ENCODE data around the gene ACO1.
A peak's percentile ranks its signal among the peaks of the same experiment; 100 is the strongest.

The ACO1 gene

DNA sequence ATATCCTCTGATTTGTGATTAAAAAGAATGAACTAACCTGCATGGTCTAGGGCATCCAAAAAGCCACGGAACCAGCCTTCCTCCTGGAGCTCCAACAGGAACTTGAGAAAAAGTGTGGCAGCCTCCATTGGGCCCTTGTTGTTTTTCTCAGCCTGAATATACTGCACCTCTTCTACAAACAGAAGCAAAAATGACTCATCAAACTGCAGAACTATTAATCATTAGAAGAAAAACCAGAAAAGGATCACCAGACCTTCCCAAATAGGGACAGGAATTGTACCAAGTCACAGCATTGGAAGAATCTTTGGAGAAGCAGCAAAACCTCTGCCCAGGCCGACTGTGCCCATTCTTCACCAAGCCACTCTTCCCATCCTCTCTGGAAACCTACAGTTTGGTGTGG, 116.3 kb downstream of the ACO1 start:
- no peak overlapping the region for H3K4me3 ChIP-seq (ENCODE audit: low read depth, low read length)
- TF ChIP-seq, protein P1, sequence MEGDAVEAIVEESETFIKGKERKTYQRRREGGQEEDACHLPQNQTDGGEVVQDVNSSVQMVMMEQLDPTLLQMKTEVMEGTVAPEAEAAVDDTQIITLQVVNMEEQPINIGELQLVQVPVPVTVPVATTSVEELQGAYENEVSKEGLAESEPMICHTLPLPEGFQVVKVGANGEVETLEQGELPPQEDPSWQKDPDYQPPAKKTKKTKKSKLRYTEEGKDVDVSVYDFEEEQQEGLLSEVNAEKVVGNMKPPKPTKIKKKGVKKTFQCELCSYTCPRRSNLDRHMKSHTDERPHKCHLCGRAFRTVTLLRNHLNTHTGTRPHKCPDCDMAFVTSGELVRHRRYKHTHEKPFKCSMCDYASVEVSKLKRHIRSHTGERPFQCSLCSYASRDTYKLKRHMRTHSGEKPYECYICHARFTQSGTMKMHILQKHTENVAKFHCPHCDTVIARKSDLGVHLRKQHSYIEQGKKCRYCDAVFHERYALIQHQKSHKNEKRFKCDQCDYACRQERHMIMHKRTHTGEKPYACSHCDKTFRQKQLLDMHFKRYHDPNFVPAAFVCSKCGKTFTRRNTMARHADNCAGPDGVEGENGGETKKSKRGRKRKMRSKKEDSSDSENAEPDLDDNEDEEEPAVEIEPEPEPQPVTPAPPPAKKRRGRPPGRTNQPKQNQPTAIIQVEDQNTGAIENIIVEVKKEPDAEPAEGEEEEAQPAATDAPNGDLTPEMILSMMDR (conservative IDR thresholded peaks at IDR 0.05; ENCODE audit: low read depth, low read length), result no peak
- DNase-seq (ENCODE audit: low read depth), result peak; percentile 52

DNA sequence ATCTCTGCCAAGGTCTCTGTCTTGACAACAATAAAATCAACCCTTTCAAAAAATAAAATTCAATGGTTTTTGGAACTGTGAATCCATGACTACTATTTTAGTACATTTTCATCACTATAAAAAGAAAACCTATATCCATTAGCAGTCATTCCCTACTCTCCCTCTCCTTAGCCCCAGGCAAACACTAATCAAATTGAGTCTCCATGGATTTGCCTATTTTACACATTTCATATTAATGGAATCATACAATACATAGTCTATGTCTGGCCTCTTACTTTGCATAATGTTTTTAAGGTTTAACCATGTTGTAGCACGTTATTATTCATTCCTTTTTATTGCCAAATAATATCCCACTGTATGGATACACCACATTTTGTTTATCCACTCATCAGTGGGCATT, 117.4 kb downstream of the ACO1 start:
- TF ChIP-seq, protein P1 (conservative IDR thresholded peaks at IDR 0.05; ENCODE audit: low read depth, low read length), result no peak
- H3K4me3 ChIP-seq (ENCODE audit: low read depth, low read length), result no peak overlapping the region
- no peak for DNase-seq (ENCODE audit: low read depth)

DNA sequence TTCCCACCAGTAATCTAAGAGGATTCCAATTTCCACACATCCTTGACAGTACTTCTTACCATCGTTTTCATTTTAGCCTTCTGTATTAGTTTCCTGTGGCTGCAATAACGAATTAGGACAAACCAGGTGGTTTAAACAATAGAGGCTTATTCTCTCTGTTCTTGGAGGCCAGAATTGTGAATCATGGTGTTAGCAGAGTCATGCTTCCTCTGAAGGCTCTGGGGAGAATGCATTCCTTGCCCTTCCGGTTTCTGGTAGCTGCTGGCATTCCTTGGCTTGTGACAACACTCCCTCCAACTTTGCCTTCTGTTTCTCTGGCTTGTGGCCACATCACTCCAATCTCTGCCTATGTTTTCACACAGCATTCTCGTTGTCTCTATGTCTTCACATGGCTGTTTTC, 118.0 kb downstream of the ACO1 start:
- no peak overlapping the region for H3K4me3 ChIP-seq (ENCODE audit: low read depth, low read length)
- DNase-seq (ENCODE audit: low read depth), result peak; percentile 86
- TF ChIP-seq, protein P1 (conservative IDR thresholded peaks at IDR 0.05; ENCODE audit: low read depth, low read length), result no peak

DNA sequence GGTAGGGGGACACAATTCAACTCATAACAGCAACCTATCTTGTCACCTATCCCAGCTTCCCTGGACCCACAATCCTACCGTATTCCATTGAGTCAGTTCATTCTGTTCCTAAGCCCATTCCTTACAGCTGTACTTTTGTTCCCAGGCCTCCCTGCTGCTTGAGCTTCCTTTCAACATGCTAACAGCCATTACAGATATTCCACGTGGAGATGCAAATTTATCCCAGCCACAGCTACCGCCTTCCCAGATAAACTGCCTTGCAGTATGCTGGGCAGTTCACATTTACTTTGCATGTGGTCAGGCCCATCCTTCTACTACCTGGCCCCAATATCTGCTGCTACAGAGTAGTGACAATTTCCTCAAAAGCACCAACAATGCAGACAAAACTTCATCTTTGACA, 118.6 kb downstream of the ACO1 start:
- DNase-seq (ENCODE audit: low read depth), result peak; percentile 23
- TF ChIP-seq, protein P1 (conservative IDR thresholded peaks at IDR 0.05; ENCODE audit: low read depth, low read length), result no peak

More for the DNA sequence above, 118.6 kb downstream of the ACO1 start:
- H3K4me3 ChIP-seq (ENCODE audit: low read depth, low read length), result no peak overlapping the region

Measured in choroid plexus epithelial cell (primary cell).